ENCODE results near the gene GRIPAP1.

GRIPAP1 gene

DNA sequence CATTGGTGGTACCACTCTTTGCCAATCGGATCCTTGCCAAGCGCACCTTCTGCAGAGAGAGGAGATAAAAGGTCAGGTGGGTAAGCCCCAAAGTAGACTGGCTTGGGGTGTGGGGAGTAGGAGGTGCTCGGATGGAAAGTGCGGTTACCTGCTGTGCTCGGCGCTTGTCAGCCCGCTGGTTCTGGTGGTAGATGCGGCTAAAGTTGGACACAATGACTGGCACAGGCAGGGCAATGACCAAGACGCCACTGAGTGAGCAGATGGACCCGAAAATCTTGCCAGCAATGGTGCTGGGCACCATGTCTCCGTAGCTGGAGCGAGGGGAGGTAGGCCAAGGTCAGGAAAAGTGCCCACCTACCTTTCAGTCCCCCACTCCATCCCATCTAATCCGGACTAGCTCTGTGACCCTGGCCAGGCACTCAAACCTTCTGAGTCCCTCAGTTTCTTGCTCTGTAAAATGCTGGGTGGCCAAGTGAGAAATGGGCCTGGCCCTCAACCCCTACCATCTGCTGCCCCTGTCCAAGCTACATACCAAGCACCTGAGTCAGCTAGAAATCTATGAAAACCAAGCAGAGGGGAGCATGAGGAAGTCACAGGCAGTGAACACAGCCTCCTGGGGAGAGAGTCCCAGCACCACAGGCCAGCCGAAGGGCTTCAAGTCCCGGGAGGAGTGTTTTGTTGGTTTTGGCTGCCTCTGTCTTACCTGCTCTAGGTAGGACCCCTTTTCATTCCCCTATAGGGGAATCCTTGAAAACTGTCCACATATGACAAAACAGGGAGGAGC, 35.1 kb downstream of the GRIPAP1 start:
- H3K9me3 ChIP-seq (ENCODE audit: control insufficient read depth in 5 of 5, low read length in 5 of 5), result peaks cover 0 to 3% (median 0%) of the 10 kb centered on the region in 5 donors
- H3K9ac ChIP-seq (ENCODE audit: low read length in 5 of 5), result no peak overlapping the region

DNA sequence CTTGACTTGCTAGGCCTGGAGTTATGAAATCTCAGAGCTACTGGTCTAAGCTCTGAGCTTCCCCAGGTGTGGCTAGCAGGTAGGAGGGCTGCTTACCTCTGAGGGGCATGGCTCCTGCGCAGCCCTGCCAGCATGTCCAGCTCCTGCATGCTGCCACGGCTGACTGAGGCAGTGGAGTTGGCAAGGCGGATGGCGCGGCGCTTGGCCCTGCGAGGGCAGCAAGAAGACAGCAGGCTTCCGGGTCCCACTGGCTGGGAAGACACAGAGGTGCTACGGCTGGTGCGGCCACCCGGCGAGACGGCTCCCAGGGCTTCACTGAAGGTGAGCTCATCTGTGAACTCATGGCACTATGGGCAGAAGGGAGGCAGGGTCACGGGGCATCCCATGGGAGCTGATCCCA, 36.1 kb downstream of the GRIPAP1 start:
- H3K27ac ChIP-seq (ENCODE audit: low read depth, low read length), result no peak overlapping the region
- no peak overlapping the region for H3K4me3 ChIP-seq (ENCODE audit: low read depth in 1 of 5, low read length in 5 of 5)
- no peaks in the 10 kb centered on the region for H3K4me1 ChIP-seq (ENCODE audit: control insufficient read depth in 5 of 5, insufficient read depth in 5 of 5, low read length in 5 of 5)
- no peaks in the 10 kb centered on the region for H3K36me3 ChIP-seq (ENCODE audit: control insufficient read depth in 5 of 5, insufficient read depth in 5 of 5, low read length in 5 of 5)
- H3K27me3 ChIP-seq (ENCODE audit: control insufficient read depth in 5 of 5, insufficient read depth in 4 of 5, low read length in 5 of 5), result peaks cover 0 to 6% (median 2%) of the 10 kb centered on the region in 5 donors
- no peak overlapping the region for H3K9ac ChIP-seq (ENCODE audit: low read length in 5 of 5)
- peaks cover 0 to 3% (median 0%) of the 10 kb centered on the region in 5 donors for H3K9me3 ChIP-seq (ENCODE audit: control insufficient read depth in 5 of 5, low read length in 5 of 5)

More for the DNA sequence above, 35.1 kb downstream of the GRIPAP1 start:
- Histone ChIP-seq H3K36me3 (ENCODE audit: control insufficient read depth in 5 of 5, insufficient read depth in 5 of 5, low read length in 5 of 5) (no peaks in the 10 kb centered on the region), H3K27ac (ENCODE audit: low read depth, low read length) (no peak overlapping the region), H3K4me1 (ENCODE audit: control insufficient read depth in 5 of 5, insufficient read depth in 5 of 5, low read length in 5 of 5) (peaks cover 0 to 9% (median 7%) of the 10 kb centered on the region in 5 donors), H3K4me3 (ENCODE audit: low read depth in 1 of 5, low read length in 5 of 5) (no peak overlapping the region), H3K27me3 (ENCODE audit: control insufficient read depth in 5 of 5, insufficient read depth in 4 of 5, low read length in 5 of 5) (peaks cover 0 to 11% (median 2%) of the 10 kb centered on the region in 5 donors)

DNA sequence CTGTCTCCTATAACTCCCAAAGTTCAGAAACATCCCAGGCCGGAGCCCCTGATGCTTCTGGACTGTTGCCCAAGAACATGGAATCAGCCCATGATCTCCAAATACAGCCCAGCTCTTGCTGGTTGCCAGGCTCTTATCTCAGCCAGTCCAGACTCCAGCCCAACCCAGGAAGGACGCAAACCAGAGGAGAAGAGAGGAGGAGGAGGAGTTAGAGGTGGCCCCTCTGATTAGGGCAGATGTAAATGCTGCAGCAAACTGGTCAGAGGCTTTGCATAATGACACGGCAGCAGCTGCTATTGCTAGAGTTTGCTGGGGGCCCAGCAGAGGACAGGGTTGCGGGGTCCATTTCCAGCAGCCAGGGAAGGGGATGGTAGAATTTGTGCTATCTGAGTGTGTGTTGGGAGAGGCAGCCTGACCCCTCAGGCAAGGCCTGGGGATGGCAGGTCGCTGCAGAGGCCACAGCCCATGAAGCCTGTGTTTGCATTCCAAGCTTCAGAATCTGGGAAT, 40.4 kb downstream of the GRIPAP1 start:
- Histone ChIP-seq H3K36me3 (ENCODE audit: control insufficient read depth in 5 of 5, insufficient read depth in 5 of 5, low read length in 5 of 5) (no peaks in the 10 kb centered on the region), H3K9ac (ENCODE audit: low read length in 5 of 5) (no peak overlapping the region), H3K4me3 (ENCODE audit: low read depth in 1 of 5, low read length in 5 of 5) (no peak overlapping the region), H3K9me3 (ENCODE audit: control insufficient read depth in 5 of 5, low read length in 5 of 5) (no peaks in the 10 kb centered on the region), H3K27ac (ENCODE audit: low read depth, low read length) (no peak overlapping the region), H3K4me1 (ENCODE audit: control insufficient read depth in 5 of 5, insufficient read depth in 5 of 5, low read length in 5 of 5) (peaks cover 2 to 11% (median 9%) of the 10 kb centered on the region in 5 donors), H3K27me3 (ENCODE audit: control insufficient read depth in 5 of 5, insufficient read depth in 4 of 5, low read length in 5 of 5) (peaks cover 0 to 9% (median 5%) of the 10 kb centered on the region in 5 donors)

DNA sequence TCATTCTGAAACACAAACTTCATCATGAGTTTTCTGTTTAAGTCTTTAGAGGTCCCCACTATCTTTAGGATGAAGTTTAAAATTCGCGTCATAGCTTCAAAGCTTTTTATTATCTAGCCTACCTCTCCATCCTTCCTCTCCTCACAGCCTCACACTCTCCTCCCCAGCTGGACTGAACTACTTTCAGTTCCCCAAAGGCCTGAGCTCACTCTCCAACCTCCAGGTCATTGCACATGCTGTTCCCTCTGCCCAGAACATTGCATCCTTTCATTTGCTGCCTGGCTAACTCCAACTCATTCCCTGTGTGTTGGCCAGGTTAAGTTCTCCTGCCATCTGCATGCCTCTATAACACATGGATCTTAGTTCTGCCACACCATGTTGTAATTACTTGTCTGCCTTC, 41.8 kb downstream of the GRIPAP1 start:
- no peak overlapping the region for H3K4me3 ChIP-seq (ENCODE audit: low read depth in 1 of 5, low read length in 5 of 5)
- no peak overlapping the region for H3K27ac ChIP-seq (ENCODE audit: low read depth, low read length)
- no peaks in the 10 kb centered on the region for H3K9me3 ChIP-seq (ENCODE audit: control insufficient read depth in 5 of 5, low read length in 5 of 5)
- H3K27me3 ChIP-seq (ENCODE audit: control insufficient read depth in 5 of 5, insufficient read depth in 4 of 5, low read length in 5 of 5), result peaks cover 0 to 9% (median 5%) of the 10 kb centered on the region in 5 donors
- H3K4me1 ChIP-seq (ENCODE audit: control insufficient read depth in 5 of 5, insufficient read depth in 5 of 5, low read length in 5 of 5), result peaks cover 5 to 24% (median 22%) of the 10 kb centered on the region in 5 donors
- no peak overlapping the region for H3K9ac ChIP-seq (ENCODE audit: low read length in 5 of 5)
- peaks cover 0 to 6% (median 0%) of the 10 kb centered on the region in 5 donors for H3K36me3 ChIP-seq (ENCODE audit: control insufficient read depth in 5 of 5, insufficient read depth in 5 of 5, low read length in 5 of 5)

DNA sequence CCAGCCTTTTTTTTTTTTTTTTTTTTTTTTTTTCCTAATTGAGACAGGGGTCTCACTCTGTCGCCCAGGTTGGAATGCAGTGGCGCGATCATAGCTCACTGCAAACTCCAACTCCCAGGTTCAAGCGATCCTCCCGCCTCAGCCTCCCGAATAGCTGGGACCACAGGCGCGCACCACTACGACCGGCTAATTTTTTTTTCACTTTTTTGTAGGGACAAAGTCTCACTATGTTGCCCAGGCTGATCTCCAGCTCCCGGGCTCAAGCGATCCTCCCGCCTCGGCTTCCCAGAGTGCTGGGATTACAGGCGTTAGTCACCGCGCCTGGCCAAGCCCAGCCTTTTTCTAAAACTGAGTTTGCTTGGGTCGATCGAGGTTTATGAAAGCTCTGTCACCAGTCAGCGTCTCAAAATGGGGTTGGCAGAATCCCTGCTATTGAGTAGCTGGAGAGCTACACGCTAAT, 43.4 kb downstream of the GRIPAP1 start:
- Histone ChIP-seq H3K36me3 (ENCODE audit: control insufficient read depth in 5 of 5, insufficient read depth in 5 of 5, low read length in 5 of 5) (peaks cover 0 to 9% (median 2%) of the 10 kb centered on the region in 5 donors), H3K4me3 (ENCODE audit: low read depth in 1 of 5, low read length in 5 of 5) (peak overlapping the region; percentile 29 to 76 (median 59)), H3K9me3 (ENCODE audit: control insufficient read depth in 5 of 5, low read length in 5 of 5) (no peaks in the 10 kb centered on the region), H3K27ac (ENCODE audit: low read depth, low read length) (peak overlapping the region; percentile 82), H3K4me1 (ENCODE audit: control insufficient read depth in 5 of 5, insufficient read depth in 5 of 5, low read length in 5 of 5) (peaks cover 5 to 40% (median 29%) of the 10 kb centered on the region in 5 donors), H3K9ac (ENCODE audit: low read length in 5 of 5) (peak overlapping the region in 4 of 5 donors; percentile 6 to 66 (median 30)), H3K27me3 (ENCODE audit: control insufficient read depth in 5 of 5, insufficient read depth in 4 of 5, low read length in 5 of 5) (peaks cover 0 to 9% (median 5%) of the 10 kb centered on the region in 5 donors)

DNA sequence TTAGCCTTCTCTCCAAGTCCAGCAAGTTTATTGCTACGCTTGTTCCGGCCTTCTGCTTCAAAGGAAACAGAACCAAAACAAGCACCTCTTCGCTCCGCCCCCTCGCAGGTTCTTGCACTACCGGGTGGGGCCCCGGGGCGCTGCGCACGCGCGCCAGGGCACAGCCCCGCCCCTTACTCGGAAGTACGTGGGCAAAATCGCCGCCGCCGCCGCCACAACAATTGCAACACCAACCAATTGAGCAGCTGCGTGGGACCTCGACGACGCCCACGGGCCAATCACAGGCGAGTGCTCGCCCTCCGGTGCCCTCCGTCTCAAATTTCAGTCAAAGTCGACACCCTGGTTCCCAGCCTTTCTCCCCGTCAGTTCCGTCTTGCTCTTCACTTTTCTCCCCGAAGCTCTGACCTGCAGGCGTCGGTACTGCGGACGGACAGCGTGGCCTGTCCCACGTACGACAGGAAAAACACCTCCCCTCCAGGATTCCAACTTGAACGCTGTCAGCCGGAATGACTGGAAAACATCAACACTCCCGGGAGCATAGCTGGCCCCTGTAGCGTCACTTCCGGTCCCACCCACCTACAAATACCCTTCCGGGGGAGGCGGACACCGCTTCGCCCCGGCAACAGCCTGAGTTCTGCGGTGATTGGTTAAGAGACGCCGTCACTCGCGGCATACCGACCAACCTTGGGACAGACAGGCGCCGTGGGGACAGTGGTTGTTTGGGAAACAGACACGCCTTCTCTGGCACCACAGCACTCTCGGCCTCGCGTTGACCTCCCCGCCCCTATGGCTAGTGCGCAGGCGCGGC, 44.0 kb downstream of the GRIPAP1 start:
- no peaks in the 10 kb centered on the region for H3K9me3 ChIP-seq (ENCODE audit: control insufficient read depth in 5 of 5, low read length in 5 of 5)
- H3K4me3 ChIP-seq (ENCODE audit: low read depth in 1 of 5, low read length in 5 of 5), result peak overlapping the region; percentile 71 to 83 (median 76)
- peak overlapping the region; percentile 88 for H3K27ac ChIP-seq (ENCODE audit: low read depth, low read length)
- H3K36me3 ChIP-seq (ENCODE audit: control insufficient read depth in 5 of 5, insufficient read depth in 5 of 5, low read length in 5 of 5), result peaks cover 0 to 9% (median 2%) of the 10 kb centered on the region in 5 donors
- peaks cover 0 to 9% (median 5%) of the 10 kb centered on the region in 5 donors for H3K27me3 ChIP-seq (ENCODE audit: control insufficient read depth in 5 of 5, insufficient read depth in 4 of 5, low read length in 5 of 5)
- peaks cover 5 to 46% (median 35%) of the 10 kb centered on the region in 5 donors for H3K4me1 ChIP-seq (ENCODE audit: control insufficient read depth in 5 of 5, insufficient read depth in 5 of 5, low read length in 5 of 5)
- peak overlapping the region; percentile 52 to 83 (median 68) for H3K9ac ChIP-seq (ENCODE audit: low read length in 5 of 5)

DNA sequence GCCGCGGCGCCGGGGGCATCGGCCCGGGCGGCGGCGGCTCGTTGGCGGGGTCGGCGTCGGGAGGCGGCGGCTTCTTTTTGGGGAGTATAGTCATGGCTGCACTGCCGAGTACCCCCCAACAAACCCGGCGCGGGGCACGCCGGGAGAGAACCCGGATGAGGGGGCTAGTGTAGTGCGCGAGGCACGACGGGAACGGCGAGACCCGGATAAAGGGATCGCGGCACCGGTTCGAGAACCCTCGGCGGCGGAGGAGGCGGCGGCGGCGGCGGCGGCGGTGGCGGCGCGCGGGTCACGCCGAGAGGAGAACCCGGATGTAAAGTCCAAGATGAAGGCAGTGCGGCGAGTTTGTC, 44.6 kb downstream of the GRIPAP1 start, which contains the start of gene OTUD5:
Gene OTUD5 (minus strand): TSS at position 131 of the 350 bp plus-strand sequence. CDS start 37 bp downstream, at position 94.
- Histone ChIP-seq H3K27me3 (ENCODE audit: control insufficient read depth in 5 of 5, insufficient read depth in 4 of 5, low read length in 5 of 5) (peaks cover 0 to 9% (median 5%) of the 10 kb centered on the region in 5 donors), H3K27ac (ENCODE audit: low read depth, low read length) (peak within 1 kb of the TSS; percentile 88), H3K9me3 (ENCODE audit: control insufficient read depth in 5 of 5, low read length in 5 of 5) (no peaks in the 10 kb centered on the region), H3K9ac (ENCODE audit: low read length in 5 of 5) (peak within 1 kb of the TSS; percentile 63 to 91 (median 81)), H3K4me1 (ENCODE audit: control insufficient read depth in 5 of 5, insufficient read depth in 5 of 5, low read length in 5 of 5) (peaks cover 5 to 52% (median 41%) of the 10 kb centered on the region in 5 donors), H3K36me3 (ENCODE audit: control insufficient read depth in 5 of 5, insufficient read depth in 5 of 5, low read length in 5 of 5) (peaks cover 0 to 9% (median 2%) of the 10 kb centered on the region in 5 donors), H3K4me3 (ENCODE audit: low read depth in 1 of 5, low read length in 5 of 5) (peak within 1 kb of the TSS; percentile 73 to 83 (median 76))

DNA sequence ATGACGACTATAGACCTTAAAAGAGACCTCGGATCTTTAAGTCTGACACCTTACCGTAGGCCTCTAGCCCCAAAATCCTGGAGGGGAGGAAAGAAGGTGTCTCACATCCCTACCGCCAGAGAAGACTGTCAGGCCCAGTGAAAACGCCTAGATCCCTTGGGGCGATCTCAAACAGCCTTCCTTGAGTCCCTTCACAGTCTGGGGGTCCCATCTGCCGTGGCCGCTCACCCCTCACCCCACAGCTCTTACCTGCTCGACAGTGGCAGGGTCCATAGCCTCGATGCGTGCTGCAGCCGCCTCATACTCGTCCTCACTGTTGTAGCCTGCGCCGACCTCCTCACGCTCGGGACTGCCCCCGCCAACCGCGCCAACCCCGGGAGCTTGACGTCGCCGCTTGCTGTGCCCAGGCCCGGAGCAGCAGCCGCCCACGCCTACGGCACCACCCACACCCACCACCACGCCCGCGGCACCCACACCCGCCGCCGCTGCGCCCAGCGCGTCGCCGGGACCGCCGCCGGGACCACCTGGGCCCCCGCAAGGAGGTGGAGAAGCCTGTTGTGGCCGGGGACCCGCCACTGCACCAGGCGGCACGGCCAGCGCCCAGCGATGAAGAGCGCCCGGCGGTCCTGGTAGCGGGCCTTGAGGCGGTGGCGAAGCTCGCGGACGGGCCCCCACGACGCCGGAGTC, 45.2 kb downstream of the GRIPAP1 start:
- Histone ChIP-seq H3K36me3 (ENCODE audit: control insufficient read depth in 5 of 5, insufficient read depth in 5 of 5, low read length in 5 of 5) (peaks cover 0 to 9% (median 2%) of the 10 kb centered on the region in 5 donors), H3K9me3 (ENCODE audit: control insufficient read depth in 5 of 5, low read length in 5 of 5) (no peaks in the 10 kb centered on the region), H3K4me1 (ENCODE audit: control insufficient read depth in 5 of 5, insufficient read depth in 5 of 5, low read length in 5 of 5) (peaks cover 5 to 53% (median 42%) of the 10 kb centered on the region in 5 donors), H3K27ac (ENCODE audit: low read depth, low read length) (peak overlapping the region; percentile 62), H3K9ac (ENCODE audit: low read length in 5 of 5) (peak overlapping the region; percentile 52 to 91 (median 80)), H3K4me3 (ENCODE audit: low read depth in 1 of 5, low read length in 5 of 5) (peak overlapping the region; percentile 73 to 77 (median 76)), H3K27me3 (ENCODE audit: control insufficient read depth in 5 of 5, insufficient read depth in 4 of 5, low read length in 5 of 5) (peaks cover 0 to 9% (median 5%) of the 10 kb centered on the region in 5 donors)

DNA sequence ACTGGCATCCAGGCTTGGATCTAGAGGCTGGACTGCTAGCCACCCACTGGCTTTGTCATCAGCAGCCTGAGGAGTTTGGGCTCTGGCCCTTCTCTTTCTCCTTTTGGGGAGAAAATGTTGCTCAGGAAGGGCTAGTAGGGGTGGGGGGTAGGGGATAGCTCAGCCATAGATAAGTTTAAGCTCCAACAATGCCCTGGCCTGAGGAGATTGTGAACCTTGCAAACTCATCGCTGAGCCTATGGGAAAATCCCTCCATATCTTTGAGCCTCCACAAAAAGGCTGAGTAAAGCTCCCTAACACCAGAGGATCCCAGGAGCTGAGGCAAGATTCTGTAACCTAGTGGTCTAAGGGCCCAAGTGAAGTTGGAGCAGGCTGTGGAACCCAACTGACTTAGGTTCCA, 53.5 kb downstream of the GRIPAP1 start:
- Histone ChIP-seq H3K4me1 (ENCODE audit: control insufficient read depth in 5 of 5, insufficient read depth in 5 of 5, low read length in 5 of 5) (peaks cover 0 to 15% (median 10%) of the 10 kb centered on the region in 5 donors), H3K36me3 (ENCODE audit: control insufficient read depth in 5 of 5, insufficient read depth in 5 of 5, low read length in 5 of 5) (peaks cover 0 to 6% (median 0%) of the 10 kb centered on the region in 5 donors), H3K4me3 (ENCODE audit: low read depth in 1 of 5, low read length in 5 of 5) (no peak overlapping the region), H3K27me3 (ENCODE audit: control insufficient read depth in 5 of 5, insufficient read depth in 4 of 5, low read length in 5 of 5) (peaks cover 0 to 2% (median 0%) of the 10 kb centered on the region in 5 donors), H3K9me3 (ENCODE audit: control insufficient read depth in 5 of 5, low read length in 5 of 5) (no peaks in the 10 kb centered on the region), H3K27ac (ENCODE audit: low read depth, low read length) (no peak overlapping the region), H3K9ac (ENCODE audit: low read length in 5 of 5) (no peak overlapping the region)
